ENCODE measurements around the gene ZNF805. TPM values are rescaled to one million over a fixed set of nuclear protein-coding genes. Genes with fewer than 3 reads are reported as not detected.

The ZNF805 gene
- total RNA-seq, 2 experiments from 2014 or later: 33.1 to 33.7 TPM

- no peaks in the 10 kb centered on the region for H3K27me3 ChIP-seq (ENCODE audit: control insufficient read depth in 1 of 2, insufficient read depth in 2 of 2, low read length in 2 of 2)
- ATAC-seq (ENCODE audit: poor library complexity): no peak
- peaks cover 6% of the 10 kb centered on the region for H3K4me1 ChIP-seq (ENCODE audit: insufficient read depth, low read length)
- intact Hi-C loops (cut with DNase I, micrococcal nuclease): no loop called here
- POLR2A ChIA-PET: no interaction called here
- H3K27ac ChIP-seq (ENCODE audit: low read depth in 1 of 2, low read length in 2 of 2): no peak overlapping the region
- Mint-ChIP-seq H3K4me1 (ENCODE audit: low read depth) (peaks cover 20% of the 10 kb centered on the region), H3K9me3 (peaks cover 21% of the 10 kb centered on the region), H3K27me3 (no peaks in the 10 kb centered on the region), H3K27ac (no peak overlapping the region), H3K4me3 (no peak overlapping the region), H3K36me3 (ENCODE audit: low read depth) (peaks cover 98% of the 10 kb centered on the region)
- no peak for DNase-seq
- peaks cover 38 to 61% of the 10 kb centered on the region in 2 experiments for H3K9me3 ChIP-seq (ENCODE audit: control insufficient read depth in 1 of 2, insufficient read depth in 1 of 2, low read length in 2 of 2)
- CTCF ChIA-PET: no interaction called here
- TF ChIP-seq CTCF (IDR thresholded peaks at IDR 0.05): no peak
- peaks cover 94% of the 10 kb centered on the region for H3K36me3 ChIP-seq (ENCODE audit: insufficient read depth, low read length)
- H3K4me3 ChIP-seq (ENCODE audit: low read length): no peak overlapping the region
These were observed 47.9 kb downstream of the ZNF805 start for GRCh38 chr19:57288373-57288772.

- peaks cover 31% of the 10 kb centered on the region for H3K9me3 Mint-ChIP-seq
- no peak overlapping the region for H3K4me3 ChIP-seq (ENCODE audit: low read length)
- POLR2A ChIA-PET: no interaction called here
These were observed 50.5 kb downstream of the ZNF805 start for GRCh38 chr19:57290970-57291369.

GRCh38 chr19:57292547-57292946, 52.1 kb downstream of the ZNF805 start:
- POLR2A ChIA-PET: no interaction called here

More at GRCh38 chr19:57290970-57291369, 50.5 kb downstream of the ZNF805 start:
- no peaks in the 10 kb centered on the region for H3K27me3 ChIP-seq (ENCODE audit: control insufficient read depth in 1 of 2, insufficient read depth in 2 of 2, low read length in 2 of 2)
- peaks cover 42 to 77% of the 10 kb centered on the region in 2 experiments for H3K9me3 ChIP-seq (ENCODE audit: control insufficient read depth in 1 of 2, insufficient read depth in 1 of 2, low read length in 2 of 2)
- H3K36me3 ChIP-seq (ENCODE audit: insufficient read depth, low read length): peaks cover 87% of the 10 kb centered on the region
- Mint-ChIP-seq H3K27ac (no peak overlapping the region), H3K36me3 (ENCODE audit: low read depth) (peaks cover 98% of the 10 kb centered on the region), H3K4me3 (no peak overlapping the region), H3K27me3 (no peaks in the 10 kb centered on the region), H3K4me1 (ENCODE audit: low read depth) (peaks cover 16% of the 10 kb centered on the region)
- no peaks in the 10 kb centered on the region for H3K4me1 ChIP-seq (ENCODE audit: insufficient read depth, low read length)
- no peak for TF ChIP-seq CTCF (IDR thresholded peaks at IDR 0.05)
- DNase-seq (no peak), ATAC-seq (ENCODE audit: poor library complexity) (no peak)
- CTCF ChIA-PET: no interaction called here
- intact Hi-C loops (cut with DNase I, micrococcal nuclease): no loop called here
- no peak overlapping the region for H3K27ac ChIP-seq (ENCODE audit: low read depth in 1 of 2, low read length in 2 of 2)

More at GRCh38 chr19:57292547-57292946, 52.1 kb downstream of the ZNF805 start:
- Histone ChIP-seq H3K27me3 (ENCODE audit: control insufficient read depth in 1 of 2, insufficient read depth in 2 of 2, low read length in 2 of 2) (no peaks in the 10 kb centered on the region), H3K27ac (ENCODE audit: low read depth in 1 of 2, low read length in 2 of 2) (no peak overlapping the region), H3K4me3 (ENCODE audit: low read length) (no peak overlapping the region), H3K36me3 (ENCODE audit: insufficient read depth, low read length) (peaks cover 78% of the 10 kb centered on the region), H3K9me3 (ENCODE audit: control insufficient read depth in 1 of 2, insufficient read depth in 1 of 2, low read length in 2 of 2) (peaks cover 40 to 75% of the 10 kb centered on the region in 2 experiments), H3K4me1 (ENCODE audit: insufficient read depth, low read length) (no peaks in the 10 kb centered on the region)
- no peak for TF ChIP-seq CTCF (IDR thresholded peaks at IDR 0.05)
- intact Hi-C loops (cut with DNase I, micrococcal nuclease): no loop called here
- Mint-ChIP-seq H3K4me1 (ENCODE audit: low read depth) (peaks cover 16% of the 10 kb centered on the region), H3K27ac (no peak overlapping the region), H3K4me3 (no peak overlapping the region), H3K9me3 (peaks cover 32% of the 10 kb centered on the region), H3K27me3 (no peaks in the 10 kb centered on the region), H3K36me3 (ENCODE audit: low read depth) (peaks cover 98% of the 10 kb centered on the region)
- DNase-seq (no peak), ATAC-seq (ENCODE audit: poor library complexity) (no peak)
- CTCF ChIA-PET: no interaction called here

All from CD4-positive, alpha-beta T cell (primary cell).